Stimulated activated effector memory CD8-positive, alpha-beta T cell treated with anti-CD3 and anti-CD28 coated beads, Interleukin-12 subunit alpha, Interleukin-12 subunit beta, amount 100 ng/mL, for 72 hours (primary cell): Measurements from ENCODE around the gene MED20.
A peak's percentile ranks its signal among the peaks of the same experiment; 100 is the strongest.
"Not testable (repeated sequence)": the region's sequence is repeated elsewhere in the genome, so short reads cannot be mapped to it uniquely, and the experiment has no call there.

Experiments used
- ATAC-seq: fragments of 150-1000 bp; cut with Tn5 transposase; 2 replicates; pipeline ENCODE4 v1.10.0; 2021
- DNase-seq, 2 donors: peaks; one replicate each; pipeline ENCODE4 v3.0.0; 2021 to 2022; ENCODE audit warnings: low spot score in 2 of 2
- H3K27ac Mint-ChIP-seq: one replicate; pipeline ENCODE4 v1.8.0; 2022; ENCODE audit warnings: mild to moderate bottlenecking, mixed read lengths
- H3K36me3 Mint-ChIP-seq: one replicate; pipeline ENCODE4 v1.8.0; 2022; ENCODE audit warnings: mild to moderate bottlenecking, mixed read lengths
- H3K4me1 Mint-ChIP-seq: one replicate; pipeline ENCODE4 v1.8.0; 2022; ENCODE audit warnings: mixed read lengths
- H3K4me3 Mint-ChIP-seq: one replicate; pipeline ENCODE4 v1.8.0; 2022; ENCODE audit warnings: mild to moderate bottlenecking, mixed read lengths
- H3K9me3 Mint-ChIP-seq: one replicate; pipeline ENCODE4 v1.8.0; 2022; ENCODE audit warnings: mixed read lengths

The MED20 gene

GRCh38 chr6:41947581-41948220 lies 26.8 kb upstream of the MED20 start:
- peak overlapping the region; percentile 80 for H3K27ac Mint-ChIP-seq
- H3K4me3 Mint-ChIP-seq = no peak overlapping the region
- no peaks in the 10 kb centered on the region for H3K9me3 Mint-ChIP-seq
- ATAC-seq (no peak), DNase-seq (no peak)
- peaks cover 9% of the 10 kb centered on the region for H3K36me3 Mint-ChIP-seq
- H3K4me1 Mint-ChIP-seq = peaks cover 25% of the 10 kb centered on the region

GRCh38 chr6:41943456-41943855 lies 22.5 kb upstream of the MED20 start:
- peaks cover 42% of the 10 kb centered on the region for H3K4me1 Mint-ChIP-seq
- no peak for DNase-seq
- peaks cover 45% of the 10 kb centered on the region for H3K36me3 Mint-ChIP-seq
- no peak for ATAC-seq
- no peak overlapping the region for H3K27ac Mint-ChIP-seq
- H3K9me3 Mint-ChIP-seq = no peaks in the 10 kb centered on the region
- H3K4me3 Mint-ChIP-seq = no peak overlapping the region

GRCh38 chr6:41942882-41943281 lies 21.9 kb upstream of the MED20 start:
- peaks cover 43% of the 10 kb centered on the region for H3K4me1 Mint-ChIP-seq
- ATAC-seq, H3K9me3 Mint-ChIP-seq, DNase-seq: not testable (repeated sequence)
- H3K27ac Mint-ChIP-seq = peak overlapping the region; percentile 89
- H3K36me3 Mint-ChIP-seq = peaks cover 49% of the 10 kb centered on the region
- peak overlapping the region; percentile 99 for H3K4me3 Mint-ChIP-seq

GRCh38 chr6:41942067-41942851 lies 21.3 kb upstream of the MED20 start:
- DNase-seq (no peak), ATAC-seq (peak; percentile 72)
- peak overlapping the region; percentile 89 for H3K27ac Mint-ChIP-seq
- H3K36me3 Mint-ChIP-seq = peaks cover 49% of the 10 kb centered on the region
- H3K4me3 Mint-ChIP-seq = peak overlapping the region; percentile 99
- peaks cover 43% of the 10 kb centered on the region for H3K4me1 Mint-ChIP-seq
- H3K9me3 Mint-ChIP-seq = no peaks in the 10 kb centered on the region

- ATAC-seq = peak; percentile 91
- Mint-ChIP-seq H3K27ac (peak within 1 kb of the TSS; percentile 95), H3K4me3 (peak within 1 kb of the TSS; percentile 99), H3K9me3 (no peaks in the 10 kb centered on the region), H3K36me3 (peaks cover 54% of the 10 kb centered on the region), H3K4me1 (peaks cover 49% of the 10 kb centered on the region)
- DNase-seq = peak; percentile 83 to 91
These were observed 20.5 kb upstream of the MED20 start, which contains the start of gene CCND3 for GRCh38 chr6:41941280-41942066. CCND3 (minus strand) TSS chr6:41941808; CDS start chr6:41941649, 159 bp downstream.

GRCh38 chr6:41940759-41941279 lies 19.9 kb upstream of the MED20 start:
- ATAC-seq (no peak), DNase-seq (peak in 1 of 2 donors; percentile 72)
- Mint-ChIP-seq H3K36me3 (peaks cover 60% of the 10 kb centered on the region), H3K4me1 (peaks cover 55% of the 10 kb centered on the region), H3K27ac (peak overlapping the region; percentile 95), H3K9me3 (no peaks in the 10 kb centered on the region), H3K4me3 (peak overlapping the region; percentile 99)

- no peak for ATAC-seq
- Mint-ChIP-seq H3K4me3 (peak overlapping the region; percentile 99), H3K4me1 (peaks cover 62% of the 10 kb centered on the region), H3K9me3 (no peaks in the 10 kb centered on the region), H3K27ac (peak overlapping the region; percentile 95), H3K36me3 (peaks cover 67% of the 10 kb centered on the region)
- DNase-seq = peak in 1 of 2 donors; percentile 68
These were observed 19.2 kb upstream of the MED20 start for GRCh38 chr6:41939848-41940758.

GRCh38 chr6:41939176-41939847 lies 18.4 kb upstream of the MED20 start:
- peak overlapping the region; percentile 99 for H3K4me3 Mint-ChIP-seq
- DNase-seq = peak in 1 of 2 donors; percentile 71
- H3K27ac Mint-ChIP-seq = peak overlapping the region; percentile 95
- H3K9me3 Mint-ChIP-seq = no peaks in the 10 kb centered on the region
- peaks cover 70% of the 10 kb centered on the region for H3K4me1 Mint-ChIP-seq
- H3K36me3 Mint-ChIP-seq = peaks cover 75% of the 10 kb centered on the region
- ATAC-seq = no peak

GRCh38 chr6:41938590-41939175 lies 17.7 kb upstream of the MED20 start:
- Mint-ChIP-seq H3K4me3 (peak overlapping the region; percentile 99), H3K9me3 (no peaks in the 10 kb centered on the region), H3K27ac (peak overlapping the region; percentile 95), H3K4me1 (peaks cover 72% of the 10 kb centered on the region), H3K36me3 (peaks cover 82% of the 10 kb centered on the region)
- no peak for ATAC-seq
- DNase-seq = no peak

GRCh38 chr6:41937861-41938574 lies 17.1 kb upstream of the MED20 start:
- H3K4me3 Mint-ChIP-seq = peak overlapping the region; percentile 99
- H3K36me3 Mint-ChIP-seq = peaks cover 88% of the 10 kb centered on the region
- peaks cover 75% of the 10 kb centered on the region for H3K4me1 Mint-ChIP-seq
- no peak for ATAC-seq
- peak overlapping the region; percentile 95 for H3K27ac Mint-ChIP-seq
- no peaks in the 10 kb centered on the region for H3K9me3 Mint-ChIP-seq
- no peak for DNase-seq

- Mint-ChIP-seq H3K27ac (peak overlapping the region; percentile 95), H3K9me3 (no peaks in the 10 kb centered on the region), H3K4me1 (peaks cover 76% of the 10 kb centered on the region), H3K36me3 (peaks cover 94% of the 10 kb centered on the region), H3K4me3 (peak overlapping the region; percentile 99)
- no peak for ATAC-seq
- no peak for DNase-seq
These were observed 16.5 kb upstream of the MED20 start for GRCh38 chr6:41937472-41937860.

- ATAC-seq (peak; percentile 89), DNase-seq (peak; percentile 56 to 88)
- H3K36me3 Mint-ChIP-seq = peaks cover 98% of the 10 kb centered on the region
- H3K4me1 Mint-ChIP-seq = peaks cover 72% of the 10 kb centered on the region
- H3K9me3 Mint-ChIP-seq = no peaks in the 10 kb centered on the region
- H3K27ac Mint-ChIP-seq = peak overlapping the region; percentile 95
- peak overlapping the region; percentile 99 for H3K4me3 Mint-ChIP-seq
These were observed 15.3 kb upstream of the MED20 start for GRCh38 chr6:41936073-41936837.
